HG03060 (cell line): Measurements from ENCODE around the gene DPP6.

Experiments used
- ATAC-seq: cut with Tn5 transposase; IDR thresholded peaks from one replicate; pipeline ENCODE4 v1.9.1; 2021; ENCODE audit warnings: low read depth, moderate number of reproducible peaks; ENCODE audit not compliant: unreplicated experiment

Gene DPP6

DNA sequence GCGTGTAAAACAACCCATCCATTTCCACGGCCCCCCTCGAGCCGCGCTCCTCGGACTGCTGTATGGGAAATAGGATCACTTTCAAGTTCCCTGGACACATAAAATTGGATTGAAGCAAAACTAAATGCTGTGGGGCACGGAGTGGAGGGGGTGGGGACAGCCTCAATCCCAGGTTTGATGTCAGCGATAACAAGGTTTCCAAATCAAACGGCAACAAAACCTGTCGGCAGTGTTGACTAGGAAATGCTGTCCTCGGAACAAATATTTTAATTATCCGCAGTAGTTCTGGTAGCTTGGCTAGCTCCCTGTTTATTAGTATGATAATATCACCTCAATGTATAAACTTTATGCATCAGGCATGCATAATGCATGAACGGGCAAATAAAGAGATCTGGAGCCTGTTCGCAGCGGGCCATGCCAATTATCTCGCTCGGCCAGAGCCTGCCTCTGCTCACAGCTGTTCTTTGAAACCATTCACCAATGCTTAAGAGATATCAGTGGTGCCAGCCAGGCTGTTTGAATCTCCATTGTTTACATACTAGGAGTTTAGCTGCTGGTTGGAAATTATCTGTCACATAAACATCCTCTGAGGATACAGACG is 789.6 kb downstream of the DPP6 start:
- ATAC-seq = no peak

DNA sequence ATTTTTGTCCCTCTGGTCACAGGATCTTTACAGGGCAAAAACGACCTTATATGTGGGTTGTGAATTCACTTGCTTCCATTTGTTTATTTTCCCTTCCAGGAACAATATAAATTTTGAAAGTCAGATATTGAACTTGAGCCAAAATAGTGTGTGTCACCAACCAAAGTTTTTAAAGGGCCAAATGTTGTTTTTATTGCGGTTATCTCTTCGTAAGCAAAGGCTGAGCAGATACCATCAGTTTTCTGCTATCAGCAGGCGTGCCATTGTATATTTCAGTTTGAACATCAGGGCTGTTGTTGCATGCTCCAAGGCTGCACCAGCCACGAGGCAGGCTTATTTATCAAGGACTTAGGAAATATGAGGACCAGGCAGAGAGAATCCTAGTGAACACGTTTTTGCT is 790.4 kb downstream of the DPP6 start:
- no peak for ATAC-seq

DNA sequence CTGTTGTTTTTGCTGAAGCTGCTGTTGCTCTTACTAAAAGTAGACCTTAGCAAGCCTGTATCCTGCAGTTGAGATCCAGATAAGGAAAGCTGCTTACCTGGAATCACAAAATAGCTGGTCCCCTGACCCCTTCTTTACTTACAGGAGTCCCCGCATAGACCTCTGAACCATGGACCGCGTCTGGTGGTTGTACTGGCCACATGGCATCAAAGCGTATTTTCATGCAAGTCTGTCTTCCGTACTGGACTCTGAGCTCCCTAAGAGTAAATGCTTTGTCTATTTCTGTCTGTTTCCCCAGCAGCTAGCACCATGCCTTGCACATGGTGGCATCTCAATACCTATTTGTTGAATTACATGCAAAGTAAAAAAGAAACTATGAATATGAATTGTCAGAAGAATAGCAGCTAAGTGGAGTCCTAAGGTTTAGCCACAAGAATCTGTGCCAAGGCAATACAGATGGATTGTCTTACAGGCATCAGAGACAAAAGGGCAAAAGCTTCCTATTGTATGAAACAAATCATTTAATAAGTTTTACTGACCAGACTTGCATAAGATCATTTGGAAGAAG is 791.6 kb downstream of the DPP6 start:
- no peak for ATAC-seq

DNA sequence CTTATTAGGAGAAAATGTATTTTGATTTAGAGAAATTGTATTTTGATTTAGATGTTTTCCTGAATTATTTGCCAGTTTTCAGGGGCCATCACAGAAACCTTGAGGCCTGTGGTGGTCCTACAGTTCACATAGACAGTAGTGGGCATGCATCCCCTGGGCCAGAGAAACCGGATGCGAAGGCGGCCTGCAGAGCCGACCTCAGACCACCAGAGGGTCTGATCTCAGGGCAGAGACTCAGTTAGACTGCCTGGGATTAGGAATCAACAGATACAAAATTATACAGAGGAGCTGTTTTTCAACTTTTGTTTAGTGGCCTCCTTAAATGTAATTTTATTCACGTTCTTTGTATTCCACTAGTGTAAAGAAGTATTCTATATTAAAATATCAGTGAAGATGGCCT is 792.3 kb downstream of the DPP6 start:
- ATAC-seq = no peak

DNA sequence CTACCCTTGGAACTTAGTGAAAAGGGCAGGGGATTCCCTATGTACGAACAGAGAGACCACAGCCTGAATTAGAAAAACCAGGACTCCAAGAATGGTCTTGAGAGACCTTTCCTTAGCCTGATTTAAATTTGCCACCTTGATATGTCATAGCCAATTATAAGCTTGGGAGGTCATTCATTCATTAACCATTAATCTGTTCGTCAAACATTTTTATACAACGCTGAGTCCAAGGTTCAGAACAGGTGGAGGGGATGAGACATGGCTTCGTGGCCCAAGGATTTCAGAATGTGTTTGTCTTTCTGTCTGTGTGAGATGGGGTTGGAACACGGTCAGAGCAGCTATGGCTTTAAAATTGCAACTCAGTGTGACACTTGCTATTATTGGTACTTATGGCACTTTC is 792.8 kb downstream of the DPP6 start:
- no peak for ATAC-seq

DNA sequence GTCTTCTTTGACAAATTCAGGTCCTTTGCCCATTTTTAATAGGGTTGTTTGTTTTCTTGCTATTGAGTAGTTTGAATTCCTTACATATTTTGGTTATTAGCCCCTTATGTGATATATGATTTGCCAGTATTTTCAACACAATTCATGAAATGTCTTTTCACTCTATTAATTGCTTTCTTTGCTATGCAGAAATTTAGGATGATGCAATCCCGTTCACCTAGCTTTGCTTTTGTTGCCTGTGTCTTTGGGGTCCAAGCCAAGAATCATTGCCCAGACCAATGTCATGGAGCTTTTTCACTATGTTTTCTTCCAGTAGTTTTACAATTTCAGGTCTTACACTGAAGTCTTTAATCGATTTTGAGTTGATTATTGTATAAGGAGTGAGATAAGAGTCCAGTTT is 796.3 kb downstream of the DPP6 start:
- no peak for ATAC-seq

DNA sequence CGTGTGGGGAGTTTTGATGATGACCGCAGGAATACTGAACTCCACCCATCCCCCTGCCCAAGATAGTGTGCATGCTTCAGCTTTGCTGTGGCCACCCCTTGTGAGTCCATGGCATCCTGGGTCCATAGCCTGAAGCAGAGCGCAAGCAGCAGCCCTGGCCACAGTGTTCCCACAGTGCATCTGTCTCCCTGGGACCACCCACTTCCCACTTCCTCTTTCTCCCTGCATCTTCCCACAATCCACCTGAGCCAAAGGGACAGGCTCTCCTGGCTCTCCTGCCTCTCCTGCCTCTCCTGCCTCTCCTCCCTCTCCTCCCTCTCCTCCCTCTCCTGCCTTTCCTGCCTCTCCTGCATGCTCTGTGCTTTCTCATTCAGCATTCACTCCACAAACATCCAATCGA is 800.0 kb downstream of the DPP6 start:
- no peak for ATAC-seq

DNA sequence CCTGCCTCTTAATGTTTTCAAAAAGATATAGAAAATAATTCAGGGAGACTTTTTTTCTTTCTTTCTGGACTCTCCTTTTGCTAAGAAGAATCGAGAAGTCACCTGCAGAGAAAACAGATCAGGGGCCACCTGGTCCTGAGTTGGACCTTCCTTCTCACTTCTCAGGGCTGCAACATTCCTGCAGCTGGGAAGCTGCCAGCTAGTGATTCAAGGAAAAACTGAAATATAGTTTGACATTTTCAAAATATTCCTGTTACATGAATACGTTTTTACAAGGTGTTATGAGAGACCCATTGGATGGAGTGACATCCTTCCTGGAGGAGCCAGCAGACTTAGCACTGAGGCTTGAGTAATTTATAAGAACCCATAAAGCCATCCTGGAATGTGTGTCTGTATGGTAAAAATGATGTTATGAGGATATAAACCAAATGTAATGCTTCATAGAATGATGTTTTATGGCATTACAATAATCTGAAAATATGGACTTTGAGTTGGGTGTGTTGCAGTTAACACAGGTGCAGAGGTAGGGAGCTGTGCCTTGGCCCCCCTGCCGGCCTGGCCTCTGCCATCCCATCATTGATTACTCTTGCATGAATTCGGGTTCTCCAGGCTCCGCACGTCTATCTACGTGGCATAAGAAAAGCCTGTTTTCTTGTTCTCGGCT is 801.0 kb downstream of the DPP6 start:
- ATAC-seq = no peak

DNA sequence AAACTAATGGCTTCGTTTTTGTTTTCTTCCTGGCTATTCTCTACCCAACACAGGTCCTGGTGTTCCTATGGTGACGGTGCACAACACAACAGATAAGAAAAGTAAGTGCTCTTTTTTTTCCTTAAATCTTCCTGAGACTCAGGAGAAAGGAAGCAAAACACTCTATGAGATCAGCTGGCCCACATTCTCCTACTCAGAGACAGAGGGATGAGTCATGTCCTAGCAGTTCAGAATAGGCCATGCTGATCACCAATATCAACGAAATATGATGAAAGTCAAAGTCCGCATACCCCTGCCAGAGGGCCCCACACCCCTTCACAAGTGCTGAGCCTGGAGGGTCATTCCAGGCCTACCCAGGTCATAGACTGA is 801.5 kb downstream of the DPP6 start:
- no peak for ATAC-seq

DNA sequence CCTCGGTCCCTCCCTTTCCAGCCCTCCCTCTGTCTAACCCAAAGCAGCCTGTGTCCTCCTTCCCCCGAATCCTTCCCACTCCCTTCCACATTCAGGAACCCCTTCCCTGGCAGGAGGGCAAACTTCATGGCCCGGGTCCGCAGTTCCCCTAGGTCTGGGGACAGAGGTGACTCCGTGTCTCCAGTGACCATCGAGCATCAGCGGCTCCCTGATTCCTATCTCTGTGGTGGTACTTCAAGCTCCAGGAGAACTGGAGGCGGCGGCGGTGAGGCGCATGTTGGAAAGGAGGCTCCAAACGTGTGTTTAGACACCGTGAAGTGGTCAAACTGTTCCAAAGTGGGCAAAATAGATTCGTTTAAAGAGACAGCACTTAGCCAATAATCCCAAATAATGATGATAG is 802.6 kb downstream of the DPP6 start:
- ATAC-seq = no peak

DNA sequence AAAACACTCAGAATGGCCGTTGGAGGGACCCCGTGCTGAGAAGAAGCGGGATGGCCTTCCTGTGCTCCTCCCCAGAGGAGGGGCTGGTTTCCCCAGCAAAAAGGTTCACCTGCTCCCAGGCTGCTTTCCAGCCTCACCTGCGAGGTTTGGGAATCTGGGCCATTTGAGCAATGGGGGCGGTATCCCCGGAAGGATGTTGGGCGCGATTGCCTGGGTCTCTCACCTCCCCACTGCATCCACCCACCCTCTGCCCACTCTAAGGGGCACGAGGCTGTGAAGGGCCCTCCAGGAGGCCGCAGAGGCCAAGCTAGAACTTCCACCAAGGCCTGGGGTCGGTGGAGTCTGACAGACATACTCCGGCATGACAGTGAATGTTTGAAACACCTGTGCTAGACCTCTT is 803.2 kb downstream of the DPP6 start:
- no peak for ATAC-seq

DNA sequence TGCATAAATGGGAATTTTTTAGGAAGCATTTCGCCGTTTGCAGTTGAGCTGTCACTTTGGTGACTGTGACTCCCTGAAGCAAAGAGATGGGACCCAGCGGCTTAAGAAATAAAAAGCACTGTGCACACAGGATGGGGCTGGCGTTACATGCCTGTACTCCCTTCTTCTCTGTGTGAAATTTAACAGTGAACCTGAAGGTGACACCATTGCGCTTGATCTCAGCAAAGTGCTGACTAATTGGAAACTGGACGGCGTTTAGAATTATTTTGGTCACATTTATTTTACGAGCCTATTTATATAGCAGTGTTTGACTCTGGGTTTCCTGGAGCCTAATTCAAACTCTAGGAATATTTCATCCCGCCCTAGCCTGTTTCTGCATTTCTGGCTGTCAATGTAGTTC is 804.5 kb downstream of the DPP6 start:
- no peak for ATAC-seq

DNA sequence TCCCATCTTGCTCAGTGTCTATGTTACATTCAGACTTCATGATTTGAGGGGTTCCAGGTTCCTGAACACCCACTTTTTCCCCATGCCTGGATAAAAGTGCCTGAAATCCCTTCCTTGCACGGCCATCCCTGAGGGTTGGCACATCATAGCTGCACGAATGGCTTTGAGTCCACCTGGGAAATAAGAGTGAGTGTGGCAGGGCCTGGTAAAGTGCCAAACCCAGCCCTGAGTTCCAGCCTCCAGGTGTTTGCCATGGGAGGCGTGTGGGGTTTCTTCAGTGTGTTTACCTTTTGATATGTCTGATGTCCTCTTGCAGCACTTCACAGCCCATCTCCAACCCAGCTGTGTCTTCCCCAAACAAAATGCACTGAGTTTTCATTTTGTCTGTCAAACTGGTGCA is 805.0 kb downstream of the DPP6 start:
- no peak for ATAC-seq

DNA sequence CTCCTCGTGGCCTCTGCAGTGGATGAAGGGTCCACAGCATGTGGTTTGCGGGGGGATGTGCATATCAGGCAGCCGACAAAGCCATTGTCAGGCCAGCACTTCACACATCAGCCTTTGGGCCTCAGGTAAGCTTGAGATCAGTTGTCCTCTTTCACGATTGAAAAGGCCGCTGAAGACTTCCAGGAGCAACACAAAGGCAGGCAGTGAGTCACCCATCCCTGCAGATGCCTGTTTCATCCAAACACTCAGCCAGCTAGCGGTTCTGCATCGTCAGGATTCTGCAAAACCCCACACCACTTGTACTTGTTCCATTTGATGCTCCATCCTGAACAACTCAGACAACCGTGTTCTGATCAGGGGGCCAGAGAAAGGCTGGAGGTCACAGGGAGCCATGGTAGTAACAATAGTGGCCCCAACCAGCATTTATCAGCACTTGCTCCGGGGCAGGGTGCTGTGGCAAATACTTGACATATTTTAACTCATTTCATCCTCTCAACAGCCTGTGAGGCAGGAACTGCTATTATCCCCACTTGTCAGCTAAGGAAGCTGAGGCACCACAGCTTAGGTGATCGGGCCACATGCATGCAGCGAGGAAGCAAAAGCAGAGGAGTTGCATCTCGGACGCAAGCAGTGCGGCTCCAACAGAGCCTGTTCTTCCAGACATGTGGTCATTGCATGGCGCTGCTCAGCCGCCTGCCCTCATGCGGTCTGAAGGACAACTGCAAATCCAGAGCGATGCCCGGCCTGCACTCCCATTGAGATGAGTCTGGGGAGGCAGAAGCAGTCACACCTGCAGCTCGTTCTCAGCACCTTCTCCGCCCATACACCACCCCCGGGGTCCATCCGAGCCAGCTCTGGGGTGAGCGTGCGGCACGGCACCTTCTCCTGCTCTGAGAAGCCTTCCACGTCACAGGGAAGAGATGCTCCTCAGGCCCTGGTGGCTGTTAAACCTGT is 805.8 kb downstream of the DPP6 start:
- ATAC-seq = no peak

DNA sequence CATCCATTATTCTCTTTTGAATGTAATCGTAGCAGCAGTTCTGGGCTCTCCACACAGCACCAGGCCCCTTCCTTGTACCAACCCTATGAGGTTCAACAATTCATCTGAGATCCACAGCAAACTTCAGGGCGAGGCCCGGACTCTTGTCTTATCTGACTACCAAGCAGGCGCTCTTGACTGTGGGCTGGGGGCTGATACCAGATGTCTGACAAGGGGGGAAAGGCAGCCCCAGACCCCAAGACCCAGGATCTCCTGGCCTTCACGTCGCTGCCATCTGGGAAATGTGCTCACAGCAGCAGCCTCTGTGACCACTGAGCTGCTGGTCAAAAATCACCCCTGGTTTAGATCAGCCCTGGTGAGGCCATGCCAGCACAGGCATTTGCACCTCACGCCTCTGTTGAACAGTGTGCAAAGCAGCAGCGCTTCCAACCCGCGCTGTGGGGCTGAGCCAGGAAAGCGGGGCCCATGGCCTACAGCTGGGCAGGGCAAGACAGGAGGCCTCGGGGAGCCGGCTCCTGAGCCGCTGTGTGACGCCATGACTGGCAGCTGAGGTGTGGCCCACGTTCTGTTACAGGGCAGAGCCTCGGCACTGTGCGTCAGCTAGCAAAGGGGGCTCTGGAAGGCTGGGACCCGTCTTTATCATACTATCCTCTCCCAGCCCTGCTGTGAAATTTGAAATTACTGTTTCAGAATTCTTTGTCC is 806.8 kb downstream of the DPP6 start:
- no peak for ATAC-seq

DNA sequence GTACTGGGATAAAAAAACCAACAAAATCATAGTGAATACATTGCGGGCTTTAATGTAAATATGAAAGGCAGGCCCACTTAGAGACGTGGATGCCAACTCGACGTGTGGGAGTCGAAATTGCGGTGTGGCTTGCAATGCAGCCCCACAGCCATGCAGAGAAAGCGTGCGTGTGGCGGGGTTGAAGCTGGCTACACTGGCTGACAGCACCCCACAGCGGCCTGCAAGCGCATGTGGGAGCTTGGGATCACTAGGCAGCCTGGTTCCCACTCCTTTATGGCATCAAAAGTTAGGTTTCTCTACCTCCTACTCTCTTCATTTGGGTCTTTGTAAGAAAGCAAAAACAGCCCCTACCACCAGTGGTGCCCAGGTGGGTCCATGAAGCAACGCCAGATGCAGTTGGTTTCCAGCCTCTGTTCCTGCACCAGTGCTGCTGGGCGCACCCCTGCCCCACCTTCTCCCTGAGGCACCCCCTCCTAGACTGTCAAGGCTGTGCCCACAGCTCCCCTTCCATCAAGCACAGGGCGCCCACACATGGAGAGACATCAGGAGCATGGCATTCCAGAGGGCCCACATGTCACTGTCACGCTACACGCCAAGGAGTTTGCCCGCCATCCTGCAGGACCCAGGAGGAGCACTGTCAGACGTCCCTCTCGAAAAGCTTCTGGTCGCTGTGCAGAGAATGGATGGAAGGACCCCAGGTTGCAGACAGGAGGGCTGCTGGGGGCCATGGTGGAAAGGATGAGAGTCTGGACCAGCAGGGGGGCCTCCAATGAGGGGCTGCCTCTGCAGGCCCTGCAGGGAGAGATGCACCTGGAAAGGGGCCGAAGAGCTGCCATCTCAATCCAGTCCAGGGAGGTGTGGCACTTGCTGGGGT is 807.8 kb downstream of the DPP6 start:
- no peak for ATAC-seq

DNA sequence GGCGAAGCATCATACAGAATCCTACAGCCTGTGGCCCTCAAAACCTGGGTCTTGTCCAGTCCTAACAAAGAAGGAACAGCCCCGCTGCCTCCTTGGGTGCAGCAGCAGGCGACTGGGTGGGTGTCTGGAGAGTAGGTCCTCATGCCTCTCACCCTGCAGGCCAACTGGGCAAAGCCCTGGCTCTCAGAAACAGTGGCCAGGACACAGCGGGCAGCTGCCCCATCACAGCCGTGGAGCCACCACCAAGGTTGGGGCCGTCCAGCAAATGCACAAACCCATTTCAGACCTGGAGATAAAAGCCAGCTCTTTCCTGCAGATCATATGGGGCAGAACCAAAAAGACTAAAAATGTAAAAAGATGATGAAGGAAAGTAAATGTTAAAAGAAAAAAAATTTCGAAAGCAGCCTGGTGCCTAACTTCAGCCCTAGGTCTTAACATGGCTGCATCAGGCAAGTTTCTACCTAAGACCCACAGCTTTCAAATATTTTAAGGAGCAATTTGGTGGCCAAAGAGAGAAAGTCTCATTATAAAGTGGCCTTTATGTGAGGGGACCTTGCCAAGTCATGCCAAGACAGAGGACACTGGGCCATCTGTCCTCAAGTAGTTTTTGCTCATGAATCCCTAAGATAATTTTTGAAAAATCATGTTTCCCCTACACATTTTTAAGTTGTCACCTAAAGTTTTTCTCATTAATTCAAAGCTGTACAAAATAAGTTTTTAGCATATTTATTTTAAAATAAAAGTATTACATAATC is 808.6 kb downstream of the DPP6 start:
- no peak for ATAC-seq

DNA sequence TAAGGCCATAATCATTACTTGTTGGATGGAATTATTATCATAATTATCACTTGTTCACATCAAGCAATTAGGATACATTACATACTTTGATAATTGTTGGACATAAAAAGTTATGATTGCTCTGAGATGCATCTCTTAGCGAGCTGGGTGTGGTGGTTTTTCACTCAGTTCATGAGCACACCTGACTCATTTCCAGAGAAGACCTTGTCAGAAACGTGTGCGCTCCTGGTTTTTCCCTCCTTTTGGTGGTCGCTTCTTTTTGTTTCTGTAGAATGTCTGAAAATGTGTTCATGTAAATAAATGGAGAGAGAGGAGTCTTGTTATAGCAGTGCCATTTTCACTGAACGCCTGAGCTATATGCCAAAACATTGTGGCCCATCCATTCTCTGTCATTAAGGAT is 809.4 kb downstream of the DPP6 start:
- ATAC-seq = no peak

DNA sequence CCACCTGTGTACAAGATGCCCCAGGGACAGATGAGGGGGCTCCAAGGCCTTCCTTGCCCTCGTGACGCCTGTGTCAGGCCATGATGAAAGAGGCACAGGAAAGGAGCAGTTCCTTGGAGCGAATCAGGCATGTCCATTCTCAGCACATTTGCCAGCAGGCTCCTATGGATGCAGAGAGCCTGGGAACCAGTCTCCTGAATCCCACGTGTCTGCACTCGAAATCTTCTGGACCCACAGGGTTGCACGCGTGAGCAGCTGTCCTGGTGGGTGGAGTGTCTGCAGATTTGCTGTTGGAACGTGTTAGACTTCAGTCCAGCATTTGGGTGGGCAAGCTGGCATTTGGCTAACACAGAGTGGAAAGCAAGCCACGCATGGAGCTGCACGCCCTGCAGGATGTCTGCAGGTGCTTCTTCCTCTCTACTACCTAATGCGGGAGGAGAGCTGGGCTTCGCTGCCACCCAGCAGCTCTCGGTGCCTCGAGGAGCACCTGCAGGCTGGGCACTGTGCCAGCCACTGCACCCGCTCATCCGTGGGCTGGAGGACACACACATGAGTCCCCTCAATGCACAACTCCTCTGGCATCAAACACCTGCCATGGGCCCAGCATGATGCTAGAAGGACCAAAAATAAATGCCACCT is 810.1 kb downstream of the DPP6 start:
- no peak for ATAC-seq
